Breast epithelium (tissue), 4 donors: Measurements from ENCODE around the gene MRPL54. TPM values are rescaled to one million over a fixed set of nuclear protein-coding genes. Genes with fewer than 3 reads are reported as not detected.

Experiments
- DNase-seq, 2 donors: peaks; one replicate each; pipeline ENCODE4 v3.0.0-alpha.2; 2019; ENCODE audit warnings: low spot score in 2 of 2
- H3K27ac ChIP-seq, 2 donors: fragments of 200-600 bp; sonication (generic) in 1 of 2; one replicate each; pipeline ENCODE4 v1.5.1; 2016 to 2019; ENCODE audit warnings: mild to moderate bottlenecking in 1 of 2
- H3K27me3 ChIP-seq, 2 donors: fragments of 200-600 bp; sonication (generic) in 1 of 2; one replicate each; pipeline versions ENCODE4 v1.5.1 to v1.6.0; 2017 to 2019; ENCODE audit warnings: control low read depth in 1 of 2, mild to moderate bottlenecking in 1 of 2
- H3K36me3 ChIP-seq: fragments of 200-600 bp; one replicate; pipeline ENCODE4 v1.5.1; 2019
- H3K4me1 ChIP-seq, 2 donors: fragments of 200-600 bp; sonication (generic); one replicate each; pipeline ENCODE4 v1.5.1; 2016 to 2019; ENCODE audit warnings: control low read depth in 1 of 2
- H3K4me3 ChIP-seq, 3 donors: fragments of 200-600 bp; sonication (generic); 1 replicate in 2 of 3; 2 replicates in 1 of 3; pipeline ENCODE4 v1.5.1; 2016 to 2019; ENCODE audit warnings: mild to moderate bottlenecking in 3 of 3, moderate library complexity in 2 of 3
- H3K9me3 ChIP-seq, 2 donors: fragments of 200-600 bp; sonication (generic) in 1 of 2; one replicate each; pipeline ENCODE4 v1.5.1; 2016 to 2019; ENCODE audit warnings: control low read depth in 1 of 2
- CTCF ChIP-seq, 3 donors: fragments of 450-650 bp; IDR thresholded peaks; one replicate each; pipeline ENCODE4 v1.5.1; 2016 to 2017; ENCODE audit warnings: antibody characterized with exemption in 3 of 3, mild to moderate bottlenecking in 3 of 3, moderate library complexity in 3 of 3
- POLR2A ChIP-seq: fragments of 450-650 bp; IDR thresholded peaks from one replicate; pipeline ENCODE4 v1.6.1; 2016; ENCODE audit warnings: antibody characterized with exemption, mild to moderate bottlenecking, moderate library complexity
- POLR2AphosphoS5 ChIP-seq, 3 donors: sonication (generic); formaldehyde crosslinking; IDR thresholded peaks; one replicate each; pipeline ENCODE4 v1.6.1; 2017; ENCODE audit warnings: antibody characterized with exemption in 3 of 3
- intact Hi-C: fragments of 100-400 bp; cut with DNase I; formaldehyde crosslinking; loops from one replicate; pipeline ENCODE4 v1.15.1; 2023; ENCODE audit warnings: low total_unique reads
- total RNA-seq, 3 donors: library from RNA; depleted of rRNA; stranded (reverse); fragments of >200 nt; gene quantifications; one replicate each; pipeline ENCODE4 v1.1.0, GENCODE V29; 2016

MRPL54 gene
- total RNA-seq, 3 donors from 2014 or later = 69.9 to 81.5 (median 73.4) TPM

GRCh38 chr19:3721887-3722442 lies 40.5 kb upstream of the MRPL54 start:
- no peak for DNase-seq
- intact Hi-C loops = no loop called here
- no peaks in the 10 kb centered on the region for H3K9me3 ChIP-seq
- TF ChIP-seq CTCF (IDR thresholded peaks at IDR 0.05) = no peak
- TF ChIP-seq POLR2AphosphoS5 (IDR thresholded peaks at IDR 0.05) = no peak
- TF ChIP-seq POLR2A = no peak
- peaks cover 3 to 24% of the 10 kb centered on the region in 2 donors for H3K27me3 ChIP-seq
- H3K27ac ChIP-seq = peak overlapping the region in 1 of 2 donors; percentile 10
- no peaks in the 10 kb centered on the region for H3K36me3 ChIP-seq
- no peaks in the 10 kb centered on the region for H3K4me1 ChIP-seq
- H3K4me3 ChIP-seq = peak overlapping the region in 2 of 3 donors; percentile 57 to 66

GRCh38 chr19:3722443-3723109 lies 39.9 kb upstream of the MRPL54 start:
- H3K4me3 ChIP-seq = peak overlapping the region in 2 of 3 donors; percentile 57 to 66
- no peaks in the 10 kb centered on the region for H3K4me1 ChIP-seq
- intact Hi-C loops = no loop called here
- peak overlapping the region in 1 of 2 donors; percentile 13 for H3K27ac ChIP-seq
- TF ChIP-seq CTCF (IDR thresholded peaks at IDR 0.05) (no peak), POLR2AphosphoS5 (IDR thresholded peaks at IDR 0.05) (no peak), POLR2A (no peak)
- no peak for DNase-seq
- no peaks in the 10 kb centered on the region for H3K36me3 ChIP-seq
- H3K27me3 ChIP-seq = peaks cover 3 to 24% of the 10 kb centered on the region in 2 donors
- no peaks in the 10 kb centered on the region for H3K9me3 ChIP-seq

- Histone ChIP-seq H3K27ac (no peak overlapping the region), H3K27me3 (peaks cover 3 to 24% of the 10 kb centered on the region in 2 donors), H3K4me1 (no peaks in the 10 kb centered on the region), H3K9me3 (no peaks in the 10 kb centered on the region), H3K36me3 (no peaks in the 10 kb centered on the region), H3K4me3 (peak overlapping the region in 2 of 3 donors; percentile 57 to 66)
- TF ChIP-seq POLR2A = no peak
- TF ChIP-seq POLR2AphosphoS5 (IDR thresholded peaks at IDR 0.05) = no peak
- no peak for TF ChIP-seq CTCF (IDR thresholded peaks at IDR 0.05)
- no peak for DNase-seq
- intact Hi-C loops = no loop called here
These were observed 39.4 kb upstream of the MRPL54 start for GRCh38 chr19:3723110-3723488.

- no peak for DNase-seq
- H3K27ac ChIP-seq = no peak overlapping the region
- no peak for TF ChIP-seq POLR2AphosphoS5 (IDR thresholded peaks at IDR 0.05)
- TF ChIP-seq CTCF (IDR thresholded peaks at IDR 0.05) = no peak
- TF ChIP-seq POLR2A = no peak
- no peaks in the 10 kb centered on the region for H3K4me1 ChIP-seq
- intact Hi-C loops = no loop called here
- H3K9me3 ChIP-seq = peaks cover 1 to 2% of the 10 kb centered on the region in 2 donors
- H3K4me3 ChIP-seq = no peak overlapping the region
- peaks cover 3 to 24% of the 10 kb centered on the region in 2 donors for H3K27me3 ChIP-seq
- H3K36me3 ChIP-seq = no peaks in the 10 kb centered on the region
These were observed 38.6 kb upstream of the MRPL54 start for GRCh38 chr19:3723883-3724282.

GRCh38 chr19:3725121-3725520 lies 37.4 kb upstream of the MRPL54 start:
- Histone ChIP-seq H3K36me3 (no peaks in the 10 kb centered on the region), H3K4me3 (no peak overlapping the region), H3K9me3 (peaks cover 6% of the 10 kb centered on the region in 2 donors), H3K27ac (no peak overlapping the region), H3K4me1 (no peaks in the 10 kb centered on the region), H3K27me3 (peaks cover 3 to 21% of the 10 kb centered on the region in 2 donors)
- intact Hi-C loops = no loop called here
- no peak for DNase-seq
- no peak for TF ChIP-seq POLR2A
- no peak for TF ChIP-seq POLR2AphosphoS5 (IDR thresholded peaks at IDR 0.05)
- TF ChIP-seq CTCF (IDR thresholded peaks at IDR 0.05) = no peak
